Measurements from ENCODE around the gene C9orf152. TPM values are rescaled to one million over a fixed set of nuclear protein-coding genes. Genes with fewer than 3 reads are reported as not detected.
"Not testable (repeated sequence)": the region's sequence is repeated elsewhere in the genome, so short reads cannot be mapped to it uniquely, and the experiment has no call there.

C9orf152 gene
- total and polyA plus RNA-seq, 3 experiments from 2014 or later, result not detected

- Mint-ChIP-seq H3K9me3 (peaks cover 0 to 3% (median 0%) of the 10 kb centered on the region in 5 donors), H3K4me3 (no peak overlapping the region), H3K36me3 (peaks cover 0 to 4% (median 0%) of the 10 kb centered on the region in 3 donors), H3K27me3 (peaks cover 6 to 13% of the 10 kb centered on the region in 2 donors), H3K27ac (no peak overlapping the region), H3K4me1 (peaks cover 0 to 2% (median 0%) of the 10 kb centered on the region in 3 donors)
- ChIA-PET CTCF (interaction anchor here (0.6 to 0.9 kb wide), 2 partner anchors 30 to 118 kb away, joined by 3 read pairs; no protein-coding TSS in a partner anchor), POLR2A (no interaction called here)
- DNase-seq, result no peak
- no peaks in the 10 kb centered on the region for H3K27me3 ChIP-seq (ENCODE audit: insufficient read depth, low read length, poor library complexity, severe bottlenecking)
- H3K36me3 ChIP-seq (ENCODE audit: insufficient read depth, low read length), result no peaks in the 10 kb centered on the region
- no peaks in the 10 kb centered on the region for H3K4me1 ChIP-seq (ENCODE audit: insufficient read depth, low read length)
- no peak overlapping the region for H3K27ac ChIP-seq (ENCODE audit: low read depth, low read length)
- no peaks in the 10 kb centered on the region for H3K9me3 ChIP-seq (ENCODE audit: low read length)
- no peak overlapping the region for H3K4me3 ChIP-seq (ENCODE audit: low read length)
Measured at GRCh38 chr9:110213413-110214044, 5.6 kb upstream of the C9orf152 start.

- no peaks in the 10 kb centered on the region for H3K36me3 Mint-ChIP-seq
- H3K27ac Mint-ChIP-seq, result no peak overlapping the region
- Histone ChIP-seq H3K9me3 (ENCODE audit: low read length) (no peaks in the 10 kb centered on the region), H3K27me3 (ENCODE audit: insufficient read depth, low read length, poor library complexity, severe bottlenecking) (no peaks in the 10 kb centered on the region), H3K36me3 (ENCODE audit: insufficient read depth, low read length) (no peaks in the 10 kb centered on the region), H3K4me1 (ENCODE audit: insufficient read depth, low read length) (no peaks in the 10 kb centered on the region), H3K4me3 (ENCODE audit: low read length) (no peak overlapping the region), H3K27ac (ENCODE audit: low read depth, low read length) (no peak overlapping the region)
- CTCF ChIA-PET, result no interaction called here
- H3K27me3 Mint-ChIP-seq, result peaks cover 5 to 29% of the 10 kb centered on the region in 2 donors
- H3K9me3 Mint-ChIP-seq, result peaks cover 0 to 2% (median 0%) of the 10 kb centered on the region in 5 donors
- H3K4me3 Mint-ChIP-seq, result no peak overlapping the region
- no peak for DNase-seq
- POLR2A ChIA-PET, result no interaction called here
- no peaks in the 10 kb centered on the region for H3K4me1 Mint-ChIP-seq
Measured at GRCh38 chr9:110207071-110207641, 803 bp downstream of the C9orf152 start.

GRCh38 chr9:110206389-110206788 lies 1.6 kb downstream of the C9orf152 start:
- H3K36me3 ChIP-seq (ENCODE audit: insufficient read depth, low read length), result no peaks in the 10 kb centered on the region
- peaks cover 0 to 2% (median 0%) of the 10 kb centered on the region in 5 donors for H3K9me3 Mint-ChIP-seq
- ChIA-PET CTCF (no interaction called here), POLR2A (no interaction called here)
- H3K4me3 Mint-ChIP-seq, result no peak overlapping the region
- H3K27me3 Mint-ChIP-seq, result peaks cover 5 to 34% of the 10 kb centered on the region in 2 donors
- no peak for DNase-seq
- no peaks in the 10 kb centered on the region for H3K4me1 Mint-ChIP-seq
- no peak overlapping the region for H3K27ac Mint-ChIP-seq
- no peaks in the 10 kb centered on the region for H3K27me3 ChIP-seq (ENCODE audit: insufficient read depth, low read length, poor library complexity, severe bottlenecking)
- no peak overlapping the region for H3K27ac ChIP-seq (ENCODE audit: low read depth, low read length)
- H3K4me3 ChIP-seq (ENCODE audit: low read length), result no peak overlapping the region
- H3K4me1 ChIP-seq (ENCODE audit: insufficient read depth, low read length), result no peaks in the 10 kb centered on the region
- no peaks in the 10 kb centered on the region for H3K9me3 ChIP-seq (ENCODE audit: low read length)
- no peaks in the 10 kb centered on the region for H3K36me3 Mint-ChIP-seq

- H3K9me3 Mint-ChIP-seq; H3K36me3 ChIP-seq (ENCODE audit: insufficient read depth, low read length); H3K4me1 Mint-ChIP-seq; H3K4me3 Mint-ChIP-seq; POLR2A ChIA-PET; H3K4me3 ChIP-seq (ENCODE audit: low read length); H3K27ac Mint-ChIP-seq; DNase-seq; H3K27ac ChIP-seq (ENCODE audit: low read depth, low read length); H3K36me3 Mint-ChIP-seq; H3K9me3 ChIP-seq (ENCODE audit: low read length); H3K4me1 ChIP-seq (ENCODE audit: insufficient read depth, low read length); CTCF ChIA-PET; H3K27me3 ChIP-seq (ENCODE audit: insufficient read depth, low read length, poor library complexity, severe bottlenecking): not testable (repeated sequence)
- H3K27me3 Mint-ChIP-seq, result peaks cover 9 to 35% of the 10 kb centered on the region in 2 donors
Measured at GRCh38 chr9:110205612-110206011, 2.3 kb downstream of the C9orf152 start.

- no peaks in the 10 kb centered on the region for H3K9me3 ChIP-seq (ENCODE audit: low read length)
- Mint-ChIP-seq H3K9me3 (no peaks in the 10 kb centered on the region), H3K36me3 (no peaks in the 10 kb centered on the region), H3K27ac (peak overlapping the region in 1 of 8 donors; percentile 61), H3K27me3 (peaks cover 7 to 35% of the 10 kb centered on the region in 2 donors), H3K4me1 (no peaks in the 10 kb centered on the region), H3K4me3 (no peak overlapping the region)
- ChIA-PET CTCF (no interaction called here), POLR2A (no interaction called here)
- DNase-seq, result no peak
- no peak overlapping the region for H3K27ac ChIP-seq (ENCODE audit: low read depth, low read length)
- H3K27me3 ChIP-seq (ENCODE audit: insufficient read depth, low read length, poor library complexity, severe bottlenecking), result no peaks in the 10 kb centered on the region
- H3K4me1 ChIP-seq (ENCODE audit: insufficient read depth, low read length), result no peaks in the 10 kb centered on the region
- no peaks in the 10 kb centered on the region for H3K36me3 ChIP-seq (ENCODE audit: insufficient read depth, low read length)
- H3K4me3 ChIP-seq (ENCODE audit: low read length), result no peak overlapping the region
Measured at GRCh38 chr9:110202232-110202631, 5.7 kb downstream of the C9orf152 start.

GRCh38 chr9:110199643-110200042 lies 8.3 kb downstream of the C9orf152 start:
- H3K27me3 ChIP-seq (ENCODE audit: insufficient read depth, low read length, poor library complexity, severe bottlenecking), result no peaks in the 10 kb centered on the region
- peaks cover 8 to 26% of the 10 kb centered on the region in 2 donors for H3K27me3 Mint-ChIP-seq
- DNase-seq, result no peak
- no peak overlapping the region for H3K4me3 Mint-ChIP-seq
- H3K36me3 Mint-ChIP-seq, result no peaks in the 10 kb centered on the region
- ChIA-PET CTCF (no interaction called here), POLR2A (no interaction called here)
- H3K27ac Mint-ChIP-seq, result no peak overlapping the region
- H3K4me1 Mint-ChIP-seq, result no peaks in the 10 kb centered on the region
- H3K4me3 ChIP-seq (ENCODE audit: low read length), result no peak overlapping the region
- no peak overlapping the region for H3K27ac ChIP-seq (ENCODE audit: low read depth, low read length)
- H3K36me3 ChIP-seq (ENCODE audit: insufficient read depth, low read length), result no peaks in the 10 kb centered on the region
- H3K4me1 ChIP-seq (ENCODE audit: insufficient read depth, low read length), result no peaks in the 10 kb centered on the region
- H3K9me3 Mint-ChIP-seq, result no peaks in the 10 kb centered on the region
- H3K9me3 ChIP-seq (ENCODE audit: low read length), result no peaks in the 10 kb centered on the region

- DNase-seq, result no peak
- Mint-ChIP-seq H3K36me3 (no peaks in the 10 kb centered on the region), H3K9me3 (no peaks in the 10 kb centered on the region), H3K4me1 (no peaks in the 10 kb centered on the region), H3K27ac (no peak overlapping the region), H3K4me3 (no peak overlapping the region), H3K27me3 (peaks cover 6 to 18% of the 10 kb centered on the region in 2 donors)
- H3K27me3 ChIP-seq (ENCODE audit: insufficient read depth, low read length, poor library complexity, severe bottlenecking), result no peaks in the 10 kb centered on the region
- H3K9me3 ChIP-seq (ENCODE audit: low read length), result no peaks in the 10 kb centered on the region
- H3K27ac ChIP-seq (ENCODE audit: low read depth, low read length), result no peak overlapping the region
- POLR2A ChIA-PET, result no interaction called here
- no peak overlapping the region for H3K4me3 ChIP-seq (ENCODE audit: low read length)
- CTCF ChIA-PET, result interaction anchor here (1.0 kb wide), 1 partner anchor 19 kb away, joined by 3 read pairs; no protein-coding TSS in a partner anchor
- H3K4me1 ChIP-seq (ENCODE audit: insufficient read depth, low read length), result no peaks in the 10 kb centered on the region
- H3K36me3 ChIP-seq (ENCODE audit: insufficient read depth, low read length), result no peaks in the 10 kb centered on the region
Measured at GRCh38 chr9:110198357-110198756, 9.6 kb downstream of the C9orf152 start.

GRCh38 chr9:110197330-110198187 lies 10.4 kb downstream of the C9orf152 start:
- H3K27ac Mint-ChIP-seq, result no peak overlapping the region
- no peak overlapping the region for H3K27ac ChIP-seq (ENCODE audit: low read depth, low read length)
- no peaks in the 10 kb centered on the region for H3K36me3 ChIP-seq (ENCODE audit: insufficient read depth, low read length)
- CTCF ChIA-PET, result interaction anchor here (1.0 to 1.7 kb wide), 2 partner anchors 12 to 19 kb away, joined by 3 to 5 read pairs; no protein-coding TSS in a partner anchor
- H3K4me1 Mint-ChIP-seq, result no peaks in the 10 kb centered on the region
- no peaks in the 10 kb centered on the region for H3K9me3 ChIP-seq (ENCODE audit: low read length)
- no peak overlapping the region for H3K4me3 ChIP-seq (ENCODE audit: low read length)
- H3K27me3 Mint-ChIP-seq, result peaks cover 7 to 19% of the 10 kb centered on the region in 2 donors
- no peaks in the 10 kb centered on the region for H3K36me3 Mint-ChIP-seq
- no peak overlapping the region for H3K4me3 Mint-ChIP-seq
- no peaks in the 10 kb centered on the region for H3K4me1 ChIP-seq (ENCODE audit: insufficient read depth, low read length)
- no peaks in the 10 kb centered on the region for H3K27me3 ChIP-seq (ENCODE audit: insufficient read depth, low read length, poor library complexity, severe bottlenecking)
- H3K9me3 Mint-ChIP-seq, result no peaks in the 10 kb centered on the region
- no peak for DNase-seq
- POLR2A ChIA-PET, result no interaction called here

Measured in CD8-positive, alpha-beta memory T cell (primary cell).